Neural progenitor cell (in vitro differentiated cells): ENCODE results near the gene ECE2. TPM values are rescaled to one million over a fixed set of nuclear protein-coding genes. Genes with fewer than 3 reads are reported as not detected.

Source experiments
- DNase-seq: peaks from one replicate; pipeline ENCODE4 v3.0.0-alpha.2; 2016; ENCODE audit warnings: low spot score
- H2AFZ ChIP-seq: fragments of 200-600 bp; sonication (generic); replicated peaks from 2 replicates; pipeline ENCODE4 v1.6.1; 2016; ENCODE audit warnings: antibody characterized with exemption
- H3F3A ChIP-seq: fragments of 200-600 bp; sonication (generic); 2 replicates; pipeline ENCODE4 v1.6.1; 2016; ENCODE audit warnings: antibody characterized with exemption, low read depth
- H3K27ac ChIP-seq: fragments of 200-600 bp; sonication (generic); 2 replicates; pipeline ENCODE4 v1.5.1; 2016; ENCODE audit warnings: mild to moderate bottlenecking
- H3K27me3 ChIP-seq: fragments of 200-600 bp; sonication (generic); 2 replicates; pipeline ENCODE4 v1.6.1; 2016; ENCODE audit warnings: mild to moderate bottlenecking, moderate library complexity
- H3K36me3 ChIP-seq: fragments of 200-600 bp; sonication (generic); 2 replicates; pipeline ENCODE4 v1.5.1; 2016
- H3K4me1 ChIP-seq: fragments of 200-600 bp; sonication (generic); 2 replicates; pipeline ENCODE4 v1.6.1; 2016; ENCODE audit warnings: mixed run types
- H3K4me2 ChIP-seq: fragments of 200-600 bp; sonication (generic); 2 replicates; pipeline ENCODE4 v1.6.1; 2016
- H3K4me3 ChIP-seq: fragments of 200-600 bp; sonication (generic); 2 replicates; pipeline ENCODE4 v1.5.1; 2016
- H3K79me2 ChIP-seq: fragments of 200-600 bp; sonication (generic); 2 replicates; pipeline ENCODE4 v1.6.1; 2016; ENCODE audit warnings: low read depth
- H3K9ac ChIP-seq: fragments of 200-600 bp; sonication (generic); 2 replicates; pipeline ENCODE4 v1.6.1; 2016
- H3K9me3 ChIP-seq: fragments of 200-600 bp; sonication (generic); 2 replicates; pipeline ENCODE4 v1.5.1; 2016; ENCODE audit warnings: low read depth
- H4K20me1 ChIP-seq: fragments of 200-600 bp; sonication (generic); 2 replicates; pipeline ENCODE4 v1.6.1; 2016; ENCODE audit warnings: low read depth
- H3K27ac Mint-ChIP-seq: 3 replicates; pipeline ENCODE4 v1.8.0; 2021; ENCODE audit warnings: mixed read lengths
- H3K27me3 Mint-ChIP-seq: 2 replicates; pipeline ENCODE4 v1.8.0; 2022; ENCODE audit warnings: low read depth, mild to moderate bottlenecking, inconsistent platforms, moderate library complexity, mixed read lengths; ENCODE audit not compliant: insufficient read depth
- H3K36me3 Mint-ChIP-seq: 3 replicates; pipeline ENCODE4 v1.8.0; 2021; ENCODE audit warnings: mixed read lengths
- H3K4me1 Mint-ChIP-seq: 3 replicates; pipeline ENCODE4 v1.8.0; 2021; ENCODE audit warnings: mixed read lengths
- H3K4me3 Mint-ChIP-seq: 3 replicates; pipeline ENCODE4 v1.8.0; 2021; ENCODE audit warnings: mild to moderate bottlenecking, moderate library complexity, mixed read lengths
- H3K9me3 Mint-ChIP-seq: 3 replicates; pipeline ENCODE4 v1.8.0; 2020; ENCODE audit warnings: mixed read lengths
- EZH2 ChIP-seq: fragments of 200-600 bp; sonication (generic); IDR thresholded peaks from 2 replicates; pipeline ENCODE4 v1.6.1; 2017; ENCODE audit warnings: antibody characterized with exemption, mild to moderate bottlenecking, moderate library complexity
- EZH2phosphoT487 ChIP-seq: fragments of 200-600 bp; sonication (generic); IDR thresholded peaks from 2 replicates; pipeline ENCODE4 v1.6.1; 2017; ENCODE audit warnings: antibody characterized with exemption
- total RNA-seq: library from RNA; depleted of rRNA; stranded (reverse); fragments of >200 nt; gene quantifications from 2 replicates; pipeline ENCODE4 v1.2.3, GENCODE V29; 2015; ENCODE audit warnings: low replicate concordance
- TF ChIP-seq, protein P1 (sequence below): fragments of 200-600 bp; sonication (generic); IDR thresholded peaks from 2 replicates; pipeline ENCODE4 v1.5.1; 2017; ENCODE audit warnings: antibody characterized with exemption, mild to moderate bottlenecking

The ECE2 gene
- total RNA-seq, 1 donor from 2014 or later: not detected

GRCh38 chr3:184240384-184241140 lies 35.3 kb upstream of the ECE2 start:
- H3K4me1 Mint-ChIP-seq: no peaks in the 10 kb centered on the region
- no peak for TF ChIP-seq EZH2
- TF ChIP-seq EZH2phosphoT487: no peak
- Histone ChIP-seq H2AFZ (no peak overlapping the region), H3K27me3 (no peaks in the 10 kb centered on the region), H3K36me3 (no peaks in the 10 kb centered on the region), H3K4me1 (no peaks in the 10 kb centered on the region), H3K9me3 (no peaks in the 10 kb centered on the region), H4K20me1 (peaks cover 31% of the 10 kb centered on the region), H3K4me2 (no peak overlapping the region), H3K79me2 (no peaks in the 10 kb centered on the region), H3F3A (peaks cover 5% of the 10 kb centered on the region), H3K9ac (no peak overlapping the region), H3K27ac (no peak overlapping the region), H3K4me3 (no peak overlapping the region)
- H3K4me3 Mint-ChIP-seq: peak overlapping the region; percentile 24
- peak; percentile 59 for DNase-seq
- H3K9me3 Mint-ChIP-seq: no peaks in the 10 kb centered on the region
- peaks cover 11% of the 10 kb centered on the region for H3K27me3 Mint-ChIP-seq
- peaks cover 1% of the 10 kb centered on the region for H3K36me3 Mint-ChIP-seq
- no peak overlapping the region for H3K27ac Mint-ChIP-seq

DNA sequence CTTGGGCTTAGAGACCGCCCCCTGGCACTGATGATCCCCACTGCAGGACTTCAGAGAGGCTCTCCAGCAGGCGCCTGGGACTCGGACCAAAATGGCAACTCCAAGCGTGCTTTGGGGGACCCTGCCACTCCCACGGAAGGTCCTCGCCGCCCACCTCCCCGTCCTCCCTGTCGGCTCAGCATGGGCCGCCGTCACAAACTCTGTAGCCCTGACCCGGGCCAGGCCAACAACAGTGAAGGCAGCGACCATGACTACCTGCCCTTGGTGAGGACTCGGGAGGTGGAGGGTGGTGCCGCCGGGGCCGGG lies 34.7 kb upstream of the ECE2 start:
- TF ChIP-seq EZH2phosphoT487 (no peak), EZH2 (no peak)
- TF ChIP-seq, protein P1, sequence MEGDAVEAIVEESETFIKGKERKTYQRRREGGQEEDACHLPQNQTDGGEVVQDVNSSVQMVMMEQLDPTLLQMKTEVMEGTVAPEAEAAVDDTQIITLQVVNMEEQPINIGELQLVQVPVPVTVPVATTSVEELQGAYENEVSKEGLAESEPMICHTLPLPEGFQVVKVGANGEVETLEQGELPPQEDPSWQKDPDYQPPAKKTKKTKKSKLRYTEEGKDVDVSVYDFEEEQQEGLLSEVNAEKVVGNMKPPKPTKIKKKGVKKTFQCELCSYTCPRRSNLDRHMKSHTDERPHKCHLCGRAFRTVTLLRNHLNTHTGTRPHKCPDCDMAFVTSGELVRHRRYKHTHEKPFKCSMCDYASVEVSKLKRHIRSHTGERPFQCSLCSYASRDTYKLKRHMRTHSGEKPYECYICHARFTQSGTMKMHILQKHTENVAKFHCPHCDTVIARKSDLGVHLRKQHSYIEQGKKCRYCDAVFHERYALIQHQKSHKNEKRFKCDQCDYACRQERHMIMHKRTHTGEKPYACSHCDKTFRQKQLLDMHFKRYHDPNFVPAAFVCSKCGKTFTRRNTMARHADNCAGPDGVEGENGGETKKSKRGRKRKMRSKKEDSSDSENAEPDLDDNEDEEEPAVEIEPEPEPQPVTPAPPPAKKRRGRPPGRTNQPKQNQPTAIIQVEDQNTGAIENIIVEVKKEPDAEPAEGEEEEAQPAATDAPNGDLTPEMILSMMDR: no peak
- DNase-seq: no peak
- no peak overlapping the region for H3K4me3 ChIP-seq
- H3K9me3 ChIP-seq: no peaks in the 10 kb centered on the region
- H3K79me2 ChIP-seq: no peaks in the 10 kb centered on the region
- H3K9ac ChIP-seq: no peak overlapping the region
- H2AFZ ChIP-seq: no peak overlapping the region
- no peaks in the 10 kb centered on the region for H3K27me3 ChIP-seq
- no peak overlapping the region for H3K27ac Mint-ChIP-seq
- no peaks in the 10 kb centered on the region for H3K4me1 Mint-ChIP-seq
- H3K27ac ChIP-seq: no peak overlapping the region
- H3F3A ChIP-seq: peaks cover 5% of the 10 kb centered on the region
- no peak overlapping the region for H3K4me2 ChIP-seq
- no peaks in the 10 kb centered on the region for H3K9me3 Mint-ChIP-seq
- H3K36me3 Mint-ChIP-seq: peaks cover 1% of the 10 kb centered on the region
- no peak overlapping the region for H3K4me3 Mint-ChIP-seq
- H3K36me3 ChIP-seq: no peaks in the 10 kb centered on the region
- H4K20me1 ChIP-seq: peaks cover 31% of the 10 kb centered on the region
- H3K27me3 Mint-ChIP-seq: peaks cover 11% of the 10 kb centered on the region
- H3K4me1 ChIP-seq: no peaks in the 10 kb centered on the region

- peaks cover 1% of the 10 kb centered on the region for H3K36me3 Mint-ChIP-seq
- Histone ChIP-seq H3K79me2 (no peaks in the 10 kb centered on the region), H4K20me1 (peaks cover 31% of the 10 kb centered on the region), H3K4me2 (no peak overlapping the region), H3K27ac (no peak overlapping the region), H3F3A (peaks cover 5% of the 10 kb centered on the region), H3K4me1 (no peaks in the 10 kb centered on the region), H2AFZ (no peak overlapping the region), H3K27me3 (no peaks in the 10 kb centered on the region), H3K9me3 (no peaks in the 10 kb centered on the region), H3K36me3 (no peaks in the 10 kb centered on the region), H3K4me3 (no peak overlapping the region), H3K9ac (no peak overlapping the region)
- TF ChIP-seq, protein P1: no peak
- TF ChIP-seq EZH2 (no peak), EZH2phosphoT487 (no peak)
- H3K4me3 Mint-ChIP-seq: no peak overlapping the region
- no peaks in the 10 kb centered on the region for H3K9me3 Mint-ChIP-seq
- DNase-seq: no peak
- no peaks in the 10 kb centered on the region for H3K4me1 Mint-ChIP-seq
- H3K27me3 Mint-ChIP-seq: peaks cover 9% of the 10 kb centered on the region
- no peak overlapping the region for H3K27ac Mint-ChIP-seq
Observed at GRCh38 chr3:184241447-184242296, 34.1 kb upstream of the ECE2 start.

DNA sequence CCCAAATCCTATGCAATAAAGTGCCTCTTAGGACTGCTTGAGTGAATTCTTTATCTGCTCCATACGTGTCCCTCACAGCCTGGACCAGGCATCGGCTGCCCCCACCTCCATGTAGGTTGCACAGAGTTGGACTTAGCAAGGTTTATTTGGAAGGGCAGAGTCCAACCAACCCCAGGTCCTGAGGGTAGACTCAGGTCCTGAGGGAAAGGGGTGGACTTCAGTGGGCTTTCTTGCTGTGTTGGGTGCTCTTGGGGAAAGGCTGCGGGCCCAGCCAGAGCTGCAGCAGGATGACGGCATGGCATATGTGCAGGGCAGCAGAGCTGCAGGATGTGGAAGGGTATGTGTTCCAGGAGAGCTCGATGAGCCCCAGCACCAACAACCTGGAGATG lies 33.5 kb upstream of the ECE2 start:
- H3K36me3 ChIP-seq: no peaks in the 10 kb centered on the region
- no peaks in the 10 kb centered on the region for H3K4me1 ChIP-seq
- Mint-ChIP-seq H3K4me1 (no peaks in the 10 kb centered on the region), H3K36me3 (peaks cover 1% of the 10 kb centered on the region), H3K27me3 (peaks cover 8% of the 10 kb centered on the region), H3K27ac (no peak overlapping the region), H3K9me3 (no peaks in the 10 kb centered on the region), H3K4me3 (no peak overlapping the region)
- no peak overlapping the region for H3K4me3 ChIP-seq
- DNase-seq: no peak
- peaks cover 5% of the 10 kb centered on the region for H3F3A ChIP-seq
- H3K27me3 ChIP-seq: no peaks in the 10 kb centered on the region
- H3K27ac ChIP-seq: no peak overlapping the region
- H2AFZ ChIP-seq: no peak overlapping the region
- TF ChIP-seq, protein P1: no peak
- no peak for TF ChIP-seq EZH2
- TF ChIP-seq EZH2phosphoT487: no peak
- H3K9me3 ChIP-seq: no peaks in the 10 kb centered on the region
- H3K79me2 ChIP-seq: peaks cover 3% of the 10 kb centered on the region
- no peak overlapping the region for H3K4me2 ChIP-seq
- no peak overlapping the region for H3K9ac ChIP-seq
- H4K20me1 ChIP-seq: peaks cover 31% of the 10 kb centered on the region
